ENCODE results near the gene TBP.
"Not testable (repeated sequence)": the region's sequence is repeated elsewhere in the genome, so short reads cannot be mapped to it uniquely, and the experiment has no call there.

The TBP gene

DNA sequence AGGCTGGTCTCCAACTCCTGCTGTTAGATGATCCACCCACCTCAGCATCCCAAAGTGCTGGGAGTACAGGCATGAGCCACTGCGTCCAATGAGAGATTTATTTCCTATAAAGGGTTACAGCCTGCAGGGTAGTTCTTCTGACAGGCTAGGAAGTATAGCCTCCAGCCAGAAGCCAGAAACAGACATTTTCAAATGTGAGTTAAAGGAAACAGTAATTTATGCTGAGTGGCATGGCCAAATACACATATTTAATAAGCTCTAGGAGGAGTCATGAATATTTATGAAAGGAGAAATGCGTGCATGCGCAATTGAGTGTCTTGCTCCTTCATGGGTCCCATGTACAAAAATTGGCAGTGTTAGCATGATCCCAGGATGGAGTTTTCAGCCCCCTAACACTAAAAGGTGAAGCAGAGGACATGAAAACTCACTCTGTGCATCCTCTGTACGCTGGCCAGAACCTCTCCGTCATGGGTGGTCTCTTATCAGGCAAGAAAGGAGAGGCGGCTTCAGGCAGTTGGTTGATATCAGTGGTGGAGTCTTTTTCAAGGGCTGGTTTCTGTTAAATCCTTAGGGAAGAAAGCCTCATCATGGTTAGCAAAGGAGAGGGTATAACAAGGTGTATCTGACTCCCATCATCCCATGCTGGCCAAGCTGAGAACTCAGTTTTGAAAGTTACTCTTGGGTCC lies 51.5 kb downstream of the TBP start:
- no peak for DNase-seq (ENCODE audit: low read depth)

GRCh38 chr6:170609225-170609624 lies 55.1 kb downstream of the TBP start:
- not testable (repeated sequence) for DNase-seq (ENCODE audit: low read depth)

GRCh38 chr6:170612256-170612804 lies 58.2 kb downstream of the TBP start:
- DNase-seq (ENCODE audit: low read depth), result not testable (repeated sequence)

DNA sequence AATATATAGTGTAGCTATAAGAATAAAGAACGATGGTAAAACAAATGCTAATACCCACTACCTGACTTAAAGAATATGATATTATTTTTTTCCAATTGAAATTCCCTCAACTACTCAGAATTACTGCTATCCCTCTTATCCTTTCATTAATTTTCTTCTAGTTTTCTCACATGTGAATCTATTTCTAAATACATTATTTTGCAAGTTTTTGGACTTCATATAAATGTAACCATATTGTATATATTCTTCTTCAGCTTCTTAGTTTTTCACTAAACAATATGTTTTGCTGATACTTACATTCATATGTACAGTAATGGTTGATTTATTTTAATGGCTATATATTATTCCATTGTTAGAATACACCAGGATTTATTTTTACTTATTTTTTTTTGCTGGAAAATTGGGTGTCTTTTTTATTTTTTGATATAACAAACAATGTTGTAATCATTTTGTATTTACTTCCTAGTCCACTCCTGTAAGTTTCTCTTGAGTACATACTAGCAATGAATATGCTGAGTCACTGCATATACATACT lies 61.9 kb downstream of the TBP start:
- DNase-seq (ENCODE audit: low read depth), result not testable (repeated sequence)
